ENCODE data around the gene LAX1. TPM values are rescaled to one million over a fixed set of nuclear protein-coding genes. Genes with fewer than 3 reads are reported as not detected.
A peak's percentile ranks its signal among the peaks of the same experiment; 100 is the strongest.

LAX1 gene
- total RNA-seq, 1 donor from 2014 or later, result not detected

DNA sequence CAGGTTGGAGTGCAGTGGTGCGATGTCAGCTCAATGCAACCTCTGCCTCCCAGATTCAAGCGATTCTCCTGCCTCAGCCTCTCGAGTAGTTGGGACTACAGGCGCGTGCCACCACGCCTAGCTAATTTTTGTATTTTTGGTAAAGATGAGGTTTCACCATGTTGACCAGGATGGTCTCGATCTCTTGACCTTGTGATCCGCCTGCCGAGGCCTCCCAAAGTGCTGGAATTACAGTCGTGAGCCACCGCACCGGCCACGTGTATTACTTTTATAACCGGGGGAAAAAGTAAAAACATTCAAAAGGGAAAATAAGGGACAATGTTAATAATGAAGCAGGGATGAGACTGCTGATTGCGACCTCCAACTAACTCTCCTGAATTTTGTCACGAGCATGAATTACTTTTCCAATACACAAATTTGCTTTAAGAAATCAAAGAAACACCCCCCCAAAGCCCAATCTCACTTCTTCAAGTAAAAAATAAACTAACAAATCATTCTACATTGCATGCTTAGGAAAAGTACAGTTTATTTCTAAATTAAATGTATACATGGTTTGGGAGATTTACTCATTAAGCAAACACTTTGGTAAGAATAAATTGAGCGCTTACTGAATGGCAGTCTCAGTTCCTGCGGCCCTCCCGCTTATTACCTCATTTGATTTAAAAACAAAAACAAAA is 29.9 kb downstream of the LAX1 start:
- H3K27me3 Mint-ChIP-seq (ENCODE audit: low read depth, unreplicated experiment), result no peaks in the 10 kb centered on the region
- H3K4me3 ChIP-seq (ENCODE audit: insufficient read depth, low read depth, low read length), result peak overlapping the region; percentile 85
- peak overlapping the region; percentile 99 for H3K9ac ChIP-seq (ENCODE audit: low read length)
- H3K4me1 ChIP-seq (ENCODE audit: insufficient read depth, low read length), result peaks cover 21% of the 10 kb centered on the region
- H2AFZ ChIP-seq (ENCODE audit: low read depth, low read length), result peak overlapping the region; percentile 20
- H3K4me3 Mint-ChIP-seq (ENCODE audit: unreplicated experiment), result peak overlapping the region; percentile 91
- H3K27me3 ChIP-seq (ENCODE audit: insufficient read depth, low read length), result no peaks in the 10 kb centered on the region
- H3K4me2 ChIP-seq (ENCODE audit: low read length), result peak overlapping the region; percentile 85
- H3K36me3 Mint-ChIP-seq (ENCODE audit: low read depth, unreplicated experiment), result peaks cover 14% of the 10 kb centered on the region
- no peaks in the 10 kb centered on the region for H3K9me3 ChIP-seq (ENCODE audit: insufficient read depth, low read depth, low read length)
- peaks cover 18% of the 10 kb centered on the region for H3K36me3 ChIP-seq (ENCODE audit: insufficient read depth, low read length)
- no peak for FAIRE-seq
- peak overlapping the region; percentile 100 for H3K27ac Mint-ChIP-seq (ENCODE audit: unreplicated experiment)
- H4K20me1 ChIP-seq (ENCODE audit: insufficient read depth, low read length), result peaks cover 40% of the 10 kb centered on the region
- TF ChIP-seq, protein P1, sequence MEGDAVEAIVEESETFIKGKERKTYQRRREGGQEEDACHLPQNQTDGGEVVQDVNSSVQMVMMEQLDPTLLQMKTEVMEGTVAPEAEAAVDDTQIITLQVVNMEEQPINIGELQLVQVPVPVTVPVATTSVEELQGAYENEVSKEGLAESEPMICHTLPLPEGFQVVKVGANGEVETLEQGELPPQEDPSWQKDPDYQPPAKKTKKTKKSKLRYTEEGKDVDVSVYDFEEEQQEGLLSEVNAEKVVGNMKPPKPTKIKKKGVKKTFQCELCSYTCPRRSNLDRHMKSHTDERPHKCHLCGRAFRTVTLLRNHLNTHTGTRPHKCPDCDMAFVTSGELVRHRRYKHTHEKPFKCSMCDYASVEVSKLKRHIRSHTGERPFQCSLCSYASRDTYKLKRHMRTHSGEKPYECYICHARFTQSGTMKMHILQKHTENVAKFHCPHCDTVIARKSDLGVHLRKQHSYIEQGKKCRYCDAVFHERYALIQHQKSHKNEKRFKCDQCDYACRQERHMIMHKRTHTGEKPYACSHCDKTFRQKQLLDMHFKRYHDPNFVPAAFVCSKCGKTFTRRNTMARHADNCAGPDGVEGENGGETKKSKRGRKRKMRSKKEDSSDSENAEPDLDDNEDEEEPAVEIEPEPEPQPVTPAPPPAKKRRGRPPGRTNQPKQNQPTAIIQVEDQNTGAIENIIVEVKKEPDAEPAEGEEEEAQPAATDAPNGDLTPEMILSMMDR (IDR thresholded peaks at IDR 0.05; ENCODE audit: insufficient read depth, low read depth, low read length), result no peak
- no peak for TF ChIP-seq EZH2 (IDR thresholded peaks at IDR 0.05; ENCODE audit: insufficient read depth, low read length)
- peak overlapping the region; percentile 95 for H3K27ac ChIP-seq (ENCODE audit: low read depth, low read length)
- DNase-seq (ENCODE audit: low read depth), result no peak
- peaks cover 28% of the 10 kb centered on the region for H3K4me1 Mint-ChIP-seq (ENCODE audit: low read depth, unreplicated experiment)
- H3K9me3 Mint-ChIP-seq (ENCODE audit: unreplicated experiment), result peaks cover 2% of the 10 kb centered on the region
- peaks cover 41% of the 10 kb centered on the region for H3K79me2 ChIP-seq (ENCODE audit: insufficient read depth, low read length)

DNA sequence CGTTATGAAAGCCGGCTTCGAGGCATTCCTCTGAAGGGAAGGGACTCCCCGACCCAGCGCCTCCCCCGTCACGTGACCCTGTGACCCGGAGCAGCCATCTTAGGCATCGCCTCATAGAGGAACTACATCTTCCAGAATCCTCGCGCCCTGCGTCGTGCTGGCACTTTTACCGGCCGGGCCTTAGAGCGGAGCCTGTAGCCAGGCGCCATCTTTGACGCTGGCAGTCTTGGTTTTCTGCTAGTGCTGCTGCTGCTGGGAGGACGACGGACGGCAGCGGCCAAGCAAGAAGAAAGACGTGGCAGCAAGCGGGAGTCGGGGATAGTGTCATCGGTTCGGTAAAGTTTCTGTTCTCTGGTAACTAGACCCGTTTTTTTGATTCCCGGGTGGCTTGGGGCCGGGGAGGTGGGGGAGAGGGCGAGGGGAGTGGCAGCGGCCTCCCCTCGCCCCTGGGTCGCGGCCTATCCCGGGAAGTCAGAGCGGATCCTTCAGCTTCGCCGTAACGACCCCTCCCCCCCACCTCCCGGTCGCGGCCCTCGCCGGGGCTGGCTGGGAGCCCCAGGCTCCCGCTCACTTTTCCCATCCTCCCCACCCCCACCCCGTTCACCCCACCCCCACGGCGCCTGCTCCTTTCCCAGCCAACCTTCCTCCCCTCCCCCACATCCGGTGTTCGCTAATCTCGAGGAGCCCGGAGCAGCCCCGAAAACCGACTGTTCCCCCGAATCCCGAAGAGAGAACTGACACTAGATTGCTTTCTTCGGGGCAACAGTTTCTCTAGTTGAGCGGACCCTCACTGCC is 30.7 kb downstream of the LAX1 start, which contains the start of the genes ZBED6 and ZC3H11A:
Gene ZBED6 (plus strand): TSS at position 183 of the 795 bp plus-strand sequence. CDS start 1,900 bp downstream, outside the sequence.
Gene ZC3H11A (plus strand): TSS at position 183 of the 795 bp plus-strand sequence. CDS start 21,448 bp downstream, outside the sequence.
- no peak for FAIRE-seq

More for the DNA sequence above, 30.7 kb downstream of the LAX1 start, which contains the start of the genes ZBED6 and ZC3H11A:
- Mint-ChIP-seq H3K4me3 (ENCODE audit: unreplicated experiment) (peak within 1 kb of the TSS; percentile 100), H3K4me1 (ENCODE audit: low read depth, unreplicated experiment) (peaks cover 32% of the 10 kb centered on the region), H3K27me3 (ENCODE audit: low read depth, unreplicated experiment) (no peaks in the 10 kb centered on the region), H3K36me3 (ENCODE audit: low read depth, unreplicated experiment) (peaks cover 14% of the 10 kb centered on the region), H3K27ac (ENCODE audit: unreplicated experiment) (peak within 1 kb of the TSS; percentile 100), H3K9me3 (ENCODE audit: unreplicated experiment) (peaks cover 2% of the 10 kb centered on the region)
- Histone ChIP-seq H4K20me1 (ENCODE audit: insufficient read depth, low read length) (peaks cover 46% of the 10 kb centered on the region), H2AFZ (ENCODE audit: low read depth, low read length) (peak within 1 kb of the TSS; percentile 20), H3K9ac (ENCODE audit: low read length) (peak within 1 kb of the TSS; percentile 99), H3K27me3 (ENCODE audit: insufficient read depth, low read length) (no peaks in the 10 kb centered on the region), H3K79me2 (ENCODE audit: insufficient read depth, low read length) (peaks cover 48% of the 10 kb centered on the region), H3K9me3 (ENCODE audit: insufficient read depth, low read depth, low read length) (no peaks in the 10 kb centered on the region), H3K36me3 (ENCODE audit: insufficient read depth, low read length) (peaks cover 18% of the 10 kb centered on the region), H3K4me1 (ENCODE audit: insufficient read depth, low read length) (peaks cover 24% of the 10 kb centered on the region), H3K27ac (ENCODE audit: low read depth, low read length) (peak within 1 kb of the TSS; percentile 95), H3K4me2 (ENCODE audit: low read length) (peak within 1 kb of the TSS; percentile 85), H3K4me3 (ENCODE audit: insufficient read depth, low read depth, low read length) (peak within 1 kb of the TSS; percentile 85)
- peak; percentile 94 for DNase-seq (ENCODE audit: low read depth)
- TF ChIP-seq, protein P1 (IDR thresholded peaks at IDR 0.05; ENCODE audit: insufficient read depth, low read depth, low read length), result no peak
- TF ChIP-seq EZH2 (IDR thresholded peaks at IDR 0.05; ENCODE audit: insufficient read depth, low read length), result no peak
